GM06990 (cell line): ENCODE measurements around the gene UBASH3A.
"Not testable (repeated sequence)": the region's sequence is repeated elsewhere in the genome, so short reads cannot be mapped to it uniquely, and the experiment has no call there.

ENCODE experiments used
- DNase-seq: peaks from one replicate; pipeline ENCODE4 v3.0.0-alpha.2; 2011; ENCODE audit not compliant: insufficient read length; ENCODE audit errors: extremely low read depth
- H3K27me3 ChIP-seq: replicated peaks from 2 replicates; pipeline ENCODE4 v1.6.0; 2011; ENCODE audit warnings: low read length; ENCODE audit not compliant: control insufficient read depth, insufficient read depth
- H3K36me3 ChIP-seq: 2 replicates; pipeline ENCODE4 v1.5.1; 2011; ENCODE audit warnings: low read length; ENCODE audit not compliant: control insufficient read depth, insufficient read depth
- H3K4me3 ChIP-seq: replicated peaks from 2 replicates; pipeline ENCODE4 v1.5.1; 2011; ENCODE audit warnings: low read depth, mild to moderate bottlenecking, control low read depth, low read length
- TF ChIP-seq, protein P1 (sequence below): IDR thresholded peaks from 2 replicates; pipeline ENCODE4 v1.5.1; 2011; ENCODE audit warnings: low read length, control low read depth, mild to moderate bottlenecking, inconsistent platforms; ENCODE audit not compliant: insufficient read depth, poor library complexity, severe bottlenecking

The UBASH3A gene

DNA sequence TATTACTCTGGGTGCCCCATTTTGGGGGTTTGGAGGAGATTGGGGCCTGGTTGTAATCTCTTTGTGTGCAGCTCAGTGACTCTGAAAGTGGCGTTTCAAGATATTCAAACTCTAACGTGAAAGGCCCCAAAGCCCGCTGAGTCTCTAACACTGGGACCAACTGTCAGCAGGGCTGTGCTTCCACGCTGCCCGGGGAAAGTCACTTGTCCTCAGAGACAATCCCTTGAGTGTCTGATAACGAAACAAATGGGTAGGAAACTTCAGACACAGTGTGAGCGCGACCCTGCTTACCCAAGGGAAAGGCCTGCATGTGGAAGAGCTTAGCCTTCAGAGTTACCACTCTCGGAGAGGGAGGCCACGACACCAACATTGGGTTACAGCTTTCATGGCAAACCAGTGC, 837 bp downstream of the UBASH3A start:
- TF ChIP-seq, protein P1, sequence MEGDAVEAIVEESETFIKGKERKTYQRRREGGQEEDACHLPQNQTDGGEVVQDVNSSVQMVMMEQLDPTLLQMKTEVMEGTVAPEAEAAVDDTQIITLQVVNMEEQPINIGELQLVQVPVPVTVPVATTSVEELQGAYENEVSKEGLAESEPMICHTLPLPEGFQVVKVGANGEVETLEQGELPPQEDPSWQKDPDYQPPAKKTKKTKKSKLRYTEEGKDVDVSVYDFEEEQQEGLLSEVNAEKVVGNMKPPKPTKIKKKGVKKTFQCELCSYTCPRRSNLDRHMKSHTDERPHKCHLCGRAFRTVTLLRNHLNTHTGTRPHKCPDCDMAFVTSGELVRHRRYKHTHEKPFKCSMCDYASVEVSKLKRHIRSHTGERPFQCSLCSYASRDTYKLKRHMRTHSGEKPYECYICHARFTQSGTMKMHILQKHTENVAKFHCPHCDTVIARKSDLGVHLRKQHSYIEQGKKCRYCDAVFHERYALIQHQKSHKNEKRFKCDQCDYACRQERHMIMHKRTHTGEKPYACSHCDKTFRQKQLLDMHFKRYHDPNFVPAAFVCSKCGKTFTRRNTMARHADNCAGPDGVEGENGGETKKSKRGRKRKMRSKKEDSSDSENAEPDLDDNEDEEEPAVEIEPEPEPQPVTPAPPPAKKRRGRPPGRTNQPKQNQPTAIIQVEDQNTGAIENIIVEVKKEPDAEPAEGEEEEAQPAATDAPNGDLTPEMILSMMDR: no peak
- Histone ChIP-seq H3K27me3 (no peaks in the 10 kb centered on the region), H3K36me3 (no peaks in the 10 kb centered on the region), H3K4me3 (no peak overlapping the region)
- no peak for DNase-seq

DNA sequence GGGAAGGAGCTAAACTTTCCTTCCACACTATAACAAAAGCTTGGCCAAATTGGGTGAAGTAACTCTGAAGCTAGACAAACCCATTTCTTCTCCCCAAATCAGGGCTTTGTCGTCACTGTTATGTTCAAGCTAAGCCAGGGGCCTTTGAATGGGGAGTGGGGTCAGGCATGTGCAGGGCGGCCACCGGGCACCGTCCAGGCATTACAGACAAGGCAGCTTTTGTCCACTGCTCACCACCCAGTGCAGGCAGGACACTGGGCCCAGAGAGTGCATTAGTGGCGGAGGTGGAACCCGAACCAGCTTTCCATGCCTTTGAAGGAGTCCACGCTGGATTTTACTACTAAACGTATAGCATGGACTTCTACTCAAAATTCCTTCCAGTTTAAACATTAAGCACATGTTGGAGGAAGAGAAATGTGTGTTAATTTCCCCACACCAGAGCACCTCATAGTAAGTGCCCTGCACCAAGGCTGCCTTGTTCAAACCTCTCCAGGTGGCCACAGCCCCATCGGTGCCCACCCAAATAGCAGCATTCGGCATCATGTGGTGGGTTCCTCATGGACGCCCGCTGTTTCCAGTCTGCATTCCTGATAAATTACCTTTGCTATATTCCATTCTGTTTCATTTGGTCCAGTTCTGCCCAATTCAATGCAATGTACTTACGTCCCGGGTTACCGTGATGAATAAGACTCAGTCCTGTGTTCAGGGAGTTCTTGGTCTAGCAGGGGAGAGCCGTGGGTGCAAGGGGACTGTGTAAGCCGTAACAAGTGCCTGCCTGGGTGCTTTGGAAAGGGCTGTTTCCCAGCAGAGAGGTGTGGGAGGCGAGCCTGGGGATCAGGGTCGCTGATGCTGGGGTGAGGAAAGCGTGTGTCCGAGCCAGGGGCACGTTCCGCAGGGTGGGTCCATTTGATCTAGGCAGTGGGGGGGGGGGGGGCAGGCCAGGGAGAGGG, 1.6 kb downstream of the UBASH3A start:
- no peak overlapping the region for H3K4me3 ChIP-seq
- H3K27me3 ChIP-seq: no peaks in the 10 kb centered on the region
- TF ChIP-seq, protein P1: no peak
- DNase-seq: no peak
- H3K36me3 ChIP-seq: no peaks in the 10 kb centered on the region

DNA sequence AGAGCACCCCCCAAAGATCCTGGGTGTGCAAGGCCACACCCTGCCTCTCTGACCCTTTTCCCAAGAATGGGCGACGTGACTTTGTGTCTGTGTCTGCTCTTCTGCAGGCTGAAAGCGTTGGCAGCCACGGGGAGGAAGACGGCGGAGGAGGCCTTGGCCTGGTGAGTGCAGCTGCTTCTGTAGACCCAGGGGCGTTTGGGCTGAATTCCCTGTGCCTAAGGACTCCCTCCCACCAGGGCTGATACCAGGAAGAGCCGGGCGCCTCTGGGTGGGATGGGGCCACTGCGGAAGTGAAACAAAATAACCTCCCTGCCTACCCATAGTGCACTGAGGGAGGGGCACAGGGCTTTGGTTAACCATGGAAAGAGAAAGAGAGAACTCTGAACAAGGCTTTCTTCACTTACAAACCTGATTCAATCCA, 2.5 kb downstream of the UBASH3A start:
- no peaks in the 10 kb centered on the region for H3K27me3 ChIP-seq
- DNase-seq: no peak
- H3K4me3 ChIP-seq: no peak overlapping the region
- TF ChIP-seq, protein P1: no peak
- no peaks in the 10 kb centered on the region for H3K36me3 ChIP-seq

DNA sequence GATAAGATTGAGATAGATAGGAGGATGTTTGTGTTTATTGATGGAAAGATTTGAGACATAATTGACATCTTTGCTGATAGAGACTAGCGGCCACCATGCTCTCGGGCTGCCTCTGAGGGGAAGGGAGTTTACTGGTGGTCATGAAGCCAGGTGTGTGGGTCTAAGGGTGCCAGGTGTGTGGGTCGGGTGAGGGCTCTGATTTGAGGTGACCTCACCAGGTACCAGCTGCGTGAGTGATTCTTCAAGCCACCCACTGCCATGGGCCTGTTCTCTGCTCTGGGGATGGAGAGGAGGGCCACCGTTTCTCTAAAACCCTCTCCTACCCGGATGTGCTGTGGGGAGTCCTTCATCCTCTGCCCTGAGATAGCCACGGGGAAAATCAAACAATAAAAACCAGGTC, 3.2 kb downstream of the UBASH3A start:
- Histone ChIP-seq H3K36me3 (no peaks in the 10 kb centered on the region), H3K4me3 (no peak overlapping the region), H3K27me3 (no peaks in the 10 kb centered on the region)
- TF ChIP-seq, protein P1: no peak
- DNase-seq: no peak

DNA sequence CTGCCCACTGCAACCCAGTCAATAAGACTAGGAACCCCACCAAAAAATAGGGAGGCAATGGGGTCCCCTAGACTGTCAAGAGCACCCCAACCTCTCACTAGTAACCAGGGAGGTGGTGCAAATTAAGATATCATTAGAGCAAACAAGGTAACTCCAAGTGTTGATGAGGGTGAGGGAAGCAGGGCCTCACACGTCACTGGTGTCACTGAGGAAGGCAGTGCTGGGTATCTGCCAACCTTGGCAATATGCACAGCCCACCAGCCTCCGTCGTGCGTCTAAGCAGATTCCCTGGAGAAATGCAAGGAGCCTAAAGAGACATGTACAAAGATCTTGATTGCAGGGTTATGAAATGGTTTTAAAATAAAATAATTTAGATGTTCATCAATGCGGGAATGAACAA, 3.8 kb downstream of the UBASH3A start:
- Histone ChIP-seq H3K27me3 (no peaks in the 10 kb centered on the region), H3K4me3 (no peak overlapping the region), H3K36me3 (no peaks in the 10 kb centered on the region)
- TF ChIP-seq, protein P1: no peak
- no peak for DNase-seq

DNA sequence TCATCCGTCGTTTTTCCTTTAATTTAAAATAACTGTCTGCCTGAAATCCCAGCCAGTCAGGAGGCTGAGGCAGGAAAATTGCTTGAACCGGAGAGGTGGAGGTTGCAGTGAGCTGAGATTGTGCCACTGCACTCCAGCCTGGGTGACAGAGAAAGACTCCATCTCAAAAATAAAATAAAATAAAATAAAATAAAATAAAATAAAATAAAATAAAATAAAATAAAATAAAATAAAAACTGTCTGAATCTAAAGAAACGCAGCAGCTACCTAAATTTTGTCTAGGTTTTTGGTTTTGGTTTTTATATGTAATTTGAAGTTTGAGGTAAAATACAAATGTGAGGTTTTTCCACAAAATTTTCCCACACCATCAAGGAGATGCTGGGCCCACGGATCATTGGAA, 5.0 kb downstream of the UBASH3A start:
- DNase-seq, H3K27me3 ChIP-seq, H3K4me3 ChIP-seq, H3K36me3 ChIP-seq: not testable (repeated sequence)
